Mononuclear cell (primary cell): ENCODE data around the gene KDM4B. TPM values are rescaled to one million over a fixed set of nuclear protein-coding genes. Genes with fewer than 3 reads are reported as not detected.
"Not testable (repeated sequence)": the region's sequence is repeated elsewhere in the genome, so short reads cannot be mapped to it uniquely, and the experiment has no call there.

Experiments used
- H3K27me3 ChIP-seq: 2 replicates; pipeline ENCODE4 v1.6.0; 2011; ENCODE audit warnings: low read length, control low read depth; ENCODE audit not compliant: insufficient read depth
- H3K4me1 ChIP-seq: 2 replicates; pipeline ENCODE4 v1.5.1; 2011; ENCODE audit warnings: mild to moderate bottlenecking, low read length, control low read depth; ENCODE audit not compliant: insufficient read depth
- H3K4me3 ChIP-seq: 2 replicates; pipeline ENCODE4 v1.5.1; 2011; ENCODE audit warnings: mild to moderate bottlenecking, low read length, moderate library complexity
- H3K9me3 ChIP-seq: 2 replicates; pipeline ENCODE4 v1.5.1; 2011; ENCODE audit warnings: low read depth, mild to moderate bottlenecking, control low read depth, low read length
- total RNA-seq: library from RNA; depleted of rRNA; stranded (reverse); fragments of >200 nt; gene quantifications from one replicate; pipeline ENCODE4 v1.2.3, GENCODE V29; 2012

The KDM4B gene
- total RNA-seq, 1 donor, result 17.9 TPM

DNA sequence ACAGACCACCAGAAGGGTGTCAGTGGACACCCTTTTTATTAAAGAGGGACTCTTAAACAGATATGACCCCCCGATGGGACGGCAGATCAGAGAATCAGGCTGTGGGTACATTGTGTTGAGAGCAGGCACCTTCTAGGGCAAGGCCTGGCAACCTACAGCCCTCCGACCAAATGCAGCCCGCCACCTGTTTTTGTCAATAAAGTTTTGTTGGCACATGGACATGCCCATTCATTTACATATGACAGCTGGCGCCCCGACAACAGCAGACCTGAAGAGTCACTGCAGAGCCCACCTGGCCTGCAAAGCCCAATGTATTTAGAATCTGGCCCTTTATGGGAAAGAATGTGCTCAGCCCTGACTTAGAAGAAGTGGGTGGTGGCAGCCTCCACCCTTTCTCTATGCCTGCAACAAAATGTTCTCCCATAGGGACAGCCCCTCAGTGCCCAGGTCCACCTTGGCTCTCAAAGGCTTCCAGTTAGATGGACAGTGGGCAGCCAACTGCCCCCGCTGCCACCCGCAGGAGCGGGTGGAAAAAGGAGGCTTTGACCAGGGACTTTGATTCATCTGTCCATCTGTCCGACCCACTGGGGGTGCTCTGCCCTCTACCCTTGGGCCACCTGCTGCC lies 186.8 kb downstream of the KDM4B start:
- Histone ChIP-seq H3K4me1 (no peaks in the 10 kb centered on the region), H3K27me3 (no peaks in the 10 kb centered on the region), H3K4me3 (no peak overlapping the region), H3K9me3 (no peaks in the 10 kb centered on the region)

DNA sequence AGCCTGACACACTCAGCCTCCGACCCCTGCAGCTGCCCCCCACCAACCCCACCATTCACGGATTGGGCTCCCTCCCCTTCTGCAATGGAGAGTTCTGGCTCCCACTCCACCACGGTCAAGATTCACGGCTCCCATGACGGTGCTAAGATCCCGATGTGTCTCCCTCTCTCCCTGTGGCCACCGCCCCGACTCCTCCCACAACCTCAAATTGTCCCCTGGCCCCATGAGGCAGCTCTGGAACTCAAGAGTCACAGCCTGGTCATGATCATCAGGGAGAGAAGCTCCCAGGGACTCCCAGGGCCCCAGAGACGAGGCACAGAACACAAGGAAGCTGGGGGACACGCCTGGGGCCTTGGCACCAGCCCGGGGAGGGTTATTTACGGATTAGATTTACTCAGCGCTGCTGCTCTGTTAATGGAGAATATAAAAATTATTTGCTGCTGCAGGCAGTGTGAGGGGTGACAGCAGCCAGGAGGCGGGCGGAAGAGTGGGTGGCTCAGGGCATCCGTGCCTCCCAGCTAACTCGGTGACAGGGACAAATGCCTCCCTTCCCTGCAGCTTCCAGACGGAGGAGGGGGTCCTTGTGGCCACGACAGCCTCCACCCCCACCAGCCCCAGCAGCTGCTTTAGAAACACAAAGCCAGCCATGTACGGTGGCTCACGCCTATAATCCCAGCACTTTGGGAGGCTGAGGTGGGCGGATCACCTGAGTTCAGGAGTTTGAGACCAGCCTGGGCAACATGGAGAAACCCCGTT lies 187.5 kb downstream of the KDM4B start:
- Histone ChIP-seq H3K4me3 (no peak overlapping the region), H3K27me3 (no peaks in the 10 kb centered on the region), H3K9me3 (no peaks in the 10 kb centered on the region), H3K4me1 (no peaks in the 10 kb centered on the region)

DNA sequence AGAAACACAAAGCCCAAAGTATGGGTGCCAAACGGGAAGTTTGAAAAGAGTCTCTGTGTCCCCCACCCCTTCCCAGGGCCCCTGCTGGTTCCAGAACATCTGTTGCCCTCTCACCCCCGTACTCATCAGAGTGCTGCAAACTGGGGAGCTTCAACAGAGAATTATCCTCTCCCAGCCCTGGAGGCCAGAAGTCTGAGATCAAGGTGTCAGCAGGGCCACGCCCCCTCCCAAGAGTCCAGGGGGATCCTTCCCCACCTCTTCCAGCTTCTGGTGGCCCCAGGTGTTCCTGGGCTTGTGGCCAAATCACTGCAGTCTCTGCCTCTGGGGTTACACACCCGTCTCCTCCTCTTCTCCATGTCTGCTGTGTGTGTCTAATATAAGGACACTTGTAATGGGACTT lies 188.3 kb downstream of the KDM4B start:
- H3K27me3 ChIP-seq, result no peaks in the 10 kb centered on the region
- H3K4me1 ChIP-seq, result no peaks in the 10 kb centered on the region
- no peak overlapping the region for H3K4me3 ChIP-seq
- H3K9me3 ChIP-seq, result no peaks in the 10 kb centered on the region

DNA sequence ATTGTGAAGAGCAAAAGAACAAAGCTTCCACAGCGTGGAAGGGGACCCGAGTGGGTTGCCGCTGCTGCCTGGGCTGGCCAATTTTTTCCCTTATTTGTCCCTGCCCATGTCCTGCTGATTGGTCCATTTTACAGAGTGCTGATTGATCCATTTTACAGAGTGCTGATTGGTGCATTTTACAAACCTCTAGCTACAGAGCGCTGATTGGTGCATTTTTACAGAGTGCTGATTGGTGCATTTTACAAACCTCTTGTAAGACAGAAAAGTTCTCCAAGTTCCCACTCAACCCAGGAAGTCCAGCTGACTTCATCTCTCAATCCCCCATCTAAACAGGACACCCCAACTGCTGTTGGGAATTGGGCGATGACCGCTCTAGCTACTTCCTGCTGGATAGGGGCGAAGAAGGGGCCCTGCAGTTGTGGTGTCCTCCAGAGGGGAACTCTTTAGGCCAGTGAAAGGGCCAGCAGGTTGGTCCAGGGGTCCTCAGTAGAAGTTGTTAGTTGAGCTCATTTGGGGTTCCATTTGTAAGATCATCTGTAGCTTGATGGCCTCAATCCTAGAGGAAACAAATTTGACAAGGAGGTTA lies 189.7 kb downstream of the KDM4B start:
- H3K9me3 ChIP-seq, H3K4me1 ChIP-seq, H3K4me3 ChIP-seq, H3K27me3 ChIP-seq: not testable (repeated sequence)

DNA sequence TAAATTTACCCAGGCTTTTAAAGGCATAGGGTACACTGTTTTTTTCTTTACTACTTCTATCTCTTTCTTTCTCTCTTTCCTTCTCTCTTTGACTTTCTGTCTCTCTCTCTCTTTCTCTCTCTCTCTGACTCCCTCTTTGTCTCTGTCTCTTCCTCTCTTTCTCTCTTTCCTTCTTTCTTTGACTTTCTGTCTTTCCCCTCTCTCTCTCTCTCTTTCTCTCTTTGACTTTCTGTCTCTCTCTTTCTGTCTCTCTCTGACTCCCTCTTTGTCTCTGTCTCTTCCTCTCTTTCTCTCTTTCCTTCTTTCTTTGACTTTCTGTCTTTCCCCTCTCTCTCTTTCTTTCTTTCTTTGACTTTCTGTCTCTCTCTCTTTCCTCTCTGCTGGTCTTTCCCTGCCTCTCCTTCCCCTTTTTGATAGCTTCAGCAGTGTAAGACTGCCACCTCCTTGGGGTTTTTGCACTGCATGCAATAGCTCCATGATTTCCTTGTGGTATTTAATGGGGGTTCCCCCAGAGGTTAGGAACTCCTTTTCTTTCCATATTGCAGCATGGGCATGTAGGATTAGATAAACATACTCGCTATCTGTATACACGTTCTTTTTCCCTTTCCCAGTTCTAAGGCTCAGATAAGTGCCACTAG lies 191.4 kb downstream of the KDM4B start:
- not testable (repeated sequence) for H3K4me3 ChIP-seq, H3K4me1 ChIP-seq, H3K27me3 ChIP-seq, H3K9me3 ChIP-seq

DNA sequence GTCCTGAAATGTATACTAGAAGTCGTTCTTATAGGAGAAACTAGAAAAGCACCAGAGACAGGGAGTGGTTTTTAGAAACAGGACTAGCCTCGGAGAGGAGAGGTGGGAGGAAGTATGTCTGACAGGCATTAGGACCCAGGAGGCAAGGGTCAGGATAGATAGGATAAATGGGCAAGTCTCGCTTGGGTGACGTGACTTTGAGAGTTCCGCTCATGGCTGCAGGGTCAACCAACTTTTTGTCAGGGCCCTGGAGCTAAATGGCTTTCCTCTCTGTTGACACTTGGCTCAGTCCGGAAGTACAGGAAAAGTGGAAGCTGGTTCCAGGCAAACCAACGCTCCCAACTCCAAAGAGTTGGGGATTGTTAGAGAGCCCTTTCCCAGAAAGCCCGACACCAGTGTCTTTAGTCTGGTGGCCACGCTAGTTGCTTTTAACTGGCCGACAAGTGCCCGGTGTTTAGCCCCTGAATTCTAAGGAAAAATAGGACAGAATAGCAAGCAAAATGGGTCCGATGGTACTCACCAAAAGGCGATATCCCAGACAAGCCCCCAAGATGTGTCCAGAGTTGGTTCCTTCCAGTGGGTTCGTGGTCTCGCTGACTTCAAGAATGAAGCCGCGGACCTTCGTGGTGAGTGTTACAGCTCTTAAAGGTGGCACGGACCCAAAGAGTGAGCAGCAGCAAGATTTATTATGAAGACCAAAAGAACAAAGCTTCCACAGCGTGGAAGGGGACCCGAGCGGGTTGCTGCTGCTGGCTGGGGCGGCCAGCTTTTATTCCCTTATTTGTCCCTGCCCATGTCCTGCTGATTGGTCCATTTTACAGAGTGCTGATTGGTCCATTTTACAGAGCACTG lies 196.2 kb downstream of the KDM4B start:
- not testable (repeated sequence) for H3K9me3 ChIP-seq, H3K4me1 ChIP-seq, H3K4me3 ChIP-seq, H3K27me3 ChIP-seq

DNA sequence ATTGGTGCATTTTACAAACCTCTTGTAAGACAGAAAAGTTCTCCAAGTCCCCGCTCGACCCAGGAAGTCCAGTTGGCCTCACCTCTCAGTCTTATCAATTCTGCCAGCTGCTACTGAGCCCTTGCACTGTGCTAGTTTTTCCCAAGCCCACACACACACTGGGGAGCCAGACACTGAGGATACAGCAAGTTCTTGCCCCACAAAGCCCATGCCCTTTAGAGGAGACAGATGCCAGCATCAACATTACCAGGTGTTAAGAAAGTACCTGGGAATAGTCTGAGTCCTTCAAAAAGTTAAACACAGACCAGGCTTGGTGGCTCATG lies 196.7 kb downstream of the KDM4B start:
- no peak overlapping the region for H3K4me3 ChIP-seq

DNA sequence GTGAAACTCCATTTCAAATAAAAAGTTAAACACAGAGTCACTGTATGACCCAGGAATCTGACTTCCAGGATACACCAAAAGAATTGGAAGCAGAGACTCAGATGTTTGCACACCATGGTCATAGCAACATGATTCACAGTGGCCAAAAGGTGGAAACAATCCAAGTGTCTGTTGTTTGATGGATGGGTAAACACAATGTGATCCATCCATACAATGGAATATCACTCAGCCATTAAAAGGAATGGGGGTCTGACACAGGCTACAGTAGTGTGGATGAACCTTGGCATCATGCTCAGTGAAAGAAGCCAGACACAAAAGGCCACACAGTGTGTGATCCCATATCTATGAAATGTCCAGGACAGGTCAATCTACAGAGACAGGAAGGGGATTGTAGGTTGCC lies 197.3 kb downstream of the KDM4B start:
- no peaks in the 10 kb centered on the region for H3K9me3 ChIP-seq
- no peaks in the 10 kb centered on the region for H3K27me3 ChIP-seq
- H3K4me1 ChIP-seq, result no peaks in the 10 kb centered on the region
- no peak overlapping the region for H3K4me3 ChIP-seq

More for the DNA sequence above, 196.7 kb downstream of the KDM4B start:
- Histone ChIP-seq H3K9me3 (no peaks in the 10 kb centered on the region), H3K27me3 (no peaks in the 10 kb centered on the region), H3K4me1 (no peaks in the 10 kb centered on the region)

DNA sequence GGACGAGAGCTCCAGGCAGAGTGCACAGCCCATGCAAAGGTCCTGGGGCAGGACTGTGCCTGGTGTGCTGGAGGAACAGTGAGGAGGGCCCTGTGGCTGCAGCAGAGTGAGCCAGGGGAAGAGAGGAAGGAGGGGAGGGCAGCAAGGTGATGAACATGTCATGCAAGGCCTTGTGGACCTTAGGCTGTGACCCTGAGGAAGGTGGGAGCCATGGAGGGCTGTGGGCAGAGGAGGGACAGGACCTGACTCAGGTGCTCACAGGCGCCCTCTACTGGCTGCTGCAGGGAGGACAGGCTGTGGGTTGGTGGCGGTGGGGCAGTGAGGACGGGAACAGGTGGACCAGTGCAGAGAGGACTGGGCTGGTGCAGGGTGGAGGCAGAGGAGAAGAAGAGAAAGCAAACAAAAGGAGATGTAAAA lies 201.4 kb downstream of the KDM4B start:
- H3K4me1 ChIP-seq, result peaks cover 3% of the 10 kb centered on the region
- H3K4me3 ChIP-seq, result no peak overlapping the region
- no peaks in the 10 kb centered on the region for H3K9me3 ChIP-seq
- H3K27me3 ChIP-seq, result no peaks in the 10 kb centered on the region

DNA sequence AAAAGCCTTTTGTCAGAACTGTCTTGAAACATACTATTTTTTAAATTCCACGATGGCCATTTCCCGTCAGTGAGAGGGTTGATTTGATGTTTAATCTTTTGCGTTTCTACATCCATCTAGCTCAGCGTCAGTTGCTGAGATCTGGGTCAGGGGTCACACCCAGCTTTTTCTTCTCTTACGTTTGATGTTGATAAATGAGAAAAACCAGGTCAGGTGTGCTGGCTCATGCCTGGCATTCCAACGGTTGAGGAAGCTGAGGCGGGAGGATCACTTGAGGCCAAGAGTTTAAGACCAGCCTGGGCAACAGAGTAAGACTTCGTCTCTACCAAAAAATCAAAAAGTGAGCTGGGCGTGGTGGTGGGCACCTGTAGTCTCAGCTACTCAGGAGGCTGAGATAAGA lies 202.8 kb downstream of the KDM4B start:
- Histone ChIP-seq H3K4me3 (no peak overlapping the region), H3K9me3 (no peaks in the 10 kb centered on the region), H3K4me1 (peaks cover 3% of the 10 kb centered on the region), H3K27me3 (no peaks in the 10 kb centered on the region)

DNA sequence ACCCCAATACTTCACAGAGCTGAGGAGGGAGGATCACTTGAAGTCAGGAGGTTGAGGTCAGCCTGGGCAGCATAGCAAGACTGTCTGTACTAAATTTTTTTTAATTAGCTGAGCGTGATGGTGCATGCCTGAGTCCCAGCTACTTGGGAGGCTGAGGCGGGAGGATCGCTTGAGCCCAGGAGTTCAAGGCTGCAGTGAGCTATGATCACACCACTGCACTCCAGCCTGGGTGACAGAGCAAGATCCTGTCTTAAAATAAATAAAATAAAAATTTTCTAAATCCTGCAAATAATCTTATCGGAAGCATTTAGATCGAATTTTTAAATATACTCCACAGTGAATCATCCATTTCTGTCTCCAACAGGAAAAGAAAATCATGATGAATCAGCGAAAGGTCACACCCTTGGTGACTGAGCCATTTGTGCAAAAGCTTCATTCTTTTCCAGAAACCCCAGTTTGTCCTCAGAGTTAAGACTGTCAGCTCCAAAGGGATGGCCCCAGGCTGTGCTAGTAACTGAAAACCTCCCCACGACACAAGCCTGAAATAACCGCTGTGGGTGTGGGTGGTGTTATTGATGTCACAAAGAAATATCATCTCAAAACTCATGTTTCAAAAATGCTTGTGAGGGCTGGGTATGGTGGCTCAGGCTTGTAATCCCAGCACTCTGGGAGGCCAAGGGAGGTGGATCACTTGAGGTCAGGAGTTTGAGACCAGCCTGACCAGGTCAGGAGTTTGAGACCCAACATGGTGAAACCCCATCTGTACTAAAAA lies 204.1 kb downstream of the KDM4B start:
- Histone ChIP-seq H3K4me1 (peaks cover 11% of the 10 kb centered on the region), H3K4me3 (no peak overlapping the region), H3K27me3 (no peaks in the 10 kb centered on the region), H3K9me3 (no peaks in the 10 kb centered on the region)

DNA sequence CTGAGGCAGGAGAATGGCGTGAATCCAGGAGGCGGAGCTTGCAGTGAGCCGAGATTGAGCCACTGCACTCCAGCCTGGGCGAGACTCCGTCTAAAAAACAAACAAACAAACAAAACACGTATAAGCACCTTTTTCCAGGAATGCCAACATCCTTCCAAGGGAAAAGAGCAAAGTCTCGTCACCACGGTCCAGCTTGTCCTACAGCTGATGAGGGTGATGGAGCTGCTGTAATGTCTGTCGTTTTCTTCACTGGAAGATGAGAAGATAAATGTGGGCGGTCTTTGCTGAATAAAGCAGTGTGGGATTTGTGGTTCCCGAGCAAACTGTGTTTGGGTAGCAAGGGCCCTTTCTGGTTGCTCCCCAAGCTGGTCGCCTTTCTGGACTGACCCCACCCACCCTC lies 205.1 kb downstream of the KDM4B start:
- Histone ChIP-seq H3K4me3 (no peak overlapping the region), H3K4me1 (peaks cover 11% of the 10 kb centered on the region), H3K9me3 (no peaks in the 10 kb centered on the region), H3K27me3 (no peaks in the 10 kb centered on the region)

DNA sequence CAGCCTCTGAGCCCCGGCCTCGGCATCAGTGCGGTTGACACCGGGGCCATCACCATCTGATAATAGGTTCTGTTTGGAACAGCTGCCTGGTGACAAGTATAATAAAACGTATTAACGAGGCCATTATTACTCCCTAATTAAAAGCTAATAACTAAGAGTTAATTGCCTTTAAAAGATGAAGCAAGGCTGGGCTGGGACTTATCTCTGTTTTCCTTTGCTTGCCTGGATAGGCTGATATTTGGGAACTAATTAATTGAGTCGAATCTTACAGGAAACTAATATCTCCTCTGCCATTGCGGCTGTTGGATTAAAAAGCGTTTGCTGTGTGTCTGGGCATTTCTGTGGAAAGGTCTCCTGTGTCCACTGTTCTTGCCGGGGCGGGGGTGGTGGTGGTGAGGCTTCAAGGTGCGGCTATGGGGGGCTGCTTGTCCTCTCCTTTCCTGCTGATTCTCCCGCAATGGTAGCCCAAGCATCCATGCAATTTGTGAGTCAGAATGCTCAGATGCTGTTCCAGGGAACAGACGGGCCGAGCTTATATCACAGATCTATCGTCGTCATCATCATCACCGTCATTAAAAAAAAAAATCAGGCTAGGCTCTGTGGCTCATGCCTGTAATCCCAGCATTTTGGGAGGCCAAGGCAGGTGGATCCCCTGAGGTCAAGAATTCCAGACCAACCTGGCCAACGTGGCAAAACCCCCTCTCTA lies 209.0 kb downstream of the KDM4B start:
- Histone ChIP-seq H3K9me3 (no peaks in the 10 kb centered on the region), H3K4me3 (no peak overlapping the region), H3K27me3 (no peaks in the 10 kb centered on the region), H3K4me1 (peaks cover 11% of the 10 kb centered on the region)

DNA sequence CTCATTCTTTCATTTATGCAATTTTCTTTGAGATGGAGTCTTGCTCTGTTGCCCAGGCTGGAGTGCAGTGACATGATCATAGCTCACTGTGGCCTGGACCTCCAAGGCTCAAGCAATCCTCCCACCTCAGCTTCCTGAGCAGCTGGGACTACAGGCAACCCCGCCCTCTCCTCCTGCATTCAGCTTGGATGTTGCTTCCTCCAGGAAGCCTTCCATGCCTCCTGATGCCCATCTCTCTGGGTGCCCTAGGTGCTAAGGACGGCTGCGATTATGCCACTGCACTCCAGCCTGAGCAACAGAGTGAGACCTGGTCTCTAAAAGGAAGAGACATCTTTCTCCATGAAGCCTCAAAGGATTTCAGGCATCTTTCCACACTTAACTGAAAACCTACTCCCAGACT lies 209.9 kb downstream of the KDM4B start:
- no peaks in the 10 kb centered on the region for H3K9me3 ChIP-seq
- H3K4me3 ChIP-seq, result no peak overlapping the region
- H3K4me1 ChIP-seq, result peaks cover 8% of the 10 kb centered on the region
- H3K27me3 ChIP-seq, result no peaks in the 10 kb centered on the region
